IMR-90 (cell line): ENCODE data around the gene SCFD2. TPM values are rescaled to one million over a fixed set of nuclear protein-coding genes. Genes with fewer than 3 reads are reported as not detected.

Experiments used
- ATAC-seq: fragments of 200-7000 bp; cut with Tn5 transposase; 2 replicates; pipeline ENCODE4 v1.9.1; 2020; ENCODE audit warnings: low read depth, mild to moderate bottlenecking, moderate library complexity
- BruUV-seq: library from RNA; stranded (reverse); fragments of 400-500 nt; replicated peaks from 2 replicates; lab custom pipeline; 2021; lab: Mats Ljungman, UMichigan
- CTCF ChIA-PET: fragments of 300-600 bp; formaldehyde crosslinking; extraction: SDS; loops from one replicate; lab custom pipeline; 2021; ENCODE audit warnings: antibody characterized with exemption; lab: Yijun Ruan, JAX
- POLR2A ChIA-PET: fragments of 300-600 bp; sonication (Branson Sonifier 250); formaldehyde crosslinking; loops from one replicate; lab custom pipeline; 2022; ENCODE audit warnings: antibody characterized with exemption; ENCODE audit not compliant: unreplicated experiment; lab: Charles Lee
- DNase-seq: peaks from one replicate; pipeline ENCODE4 v3.0.0; 2013
- H2AFZ ChIP-seq: replicated peaks from 2 replicates; pipeline ENCODE3; 2013; ENCODE audit warnings: low read length, mild to moderate bottlenecking; ENCODE audit not compliant: poor library complexity
- H2AK5ac ChIP-seq: 2 replicates; pipeline ENCODE4 v1.6.1; 2013; ENCODE audit warnings: low read depth, low read length, inconsistent platforms
- H2AK9ac ChIP-seq: replicated peaks from 2 replicates; pipeline ENCODE3; 2013; ENCODE audit warnings: mild to moderate bottlenecking, low read depth, low read length, moderate library complexity; ENCODE audit not compliant: poor library complexity
- H2BK120ac ChIP-seq: 2 replicates; pipeline ENCODE4 v1.6.1; 2013; ENCODE audit warnings: low read depth, low read length, inconsistent platforms
- H2BK15ac ChIP-seq: 3 replicates; pipeline ENCODE4 v1.6.1; 2013; ENCODE audit warnings: low read depth, low read length, inconsistent platforms
- H2BK20ac ChIP-seq: 2 replicates; pipeline ENCODE4 v1.6.1; 2013; ENCODE audit warnings: low read depth, mild to moderate bottlenecking, inconsistent platforms, low read length, moderate library complexity
- H2BK5ac ChIP-seq: 2 replicates; pipeline ENCODE4 v1.6.1; 2013; ENCODE audit warnings: mild to moderate bottlenecking, low read depth, low read length, inconsistent platforms; ENCODE audit not compliant: poor library complexity, severe bottlenecking
- H3K14ac ChIP-seq: replicated peaks from 2 replicates; pipeline ENCODE4 v1.6.1; 2013; ENCODE audit warnings: low read depth, low read length, inconsistent platforms
- H3K18ac ChIP-seq: 2 replicates; pipeline ENCODE4 v1.6.1; 2013; ENCODE audit warnings: low read depth, low read length, control low read depth
- H3K23ac ChIP-seq: 2 replicates; pipeline ENCODE4 v1.6.1; 2013; ENCODE audit warnings: low read depth, low read length, inconsistent platforms
- H3K27ac ChIP-seq: 2 replicates; pipeline ENCODE4 v1.5.1; 2013; ENCODE audit warnings: mild to moderate bottlenecking, control low read depth, low read length; ENCODE audit not compliant: insufficient read depth
- H3K27me3 ChIP-seq: 2 replicates; pipeline ENCODE4 v1.6.1; 2013; ENCODE audit warnings: low read length; ENCODE audit not compliant: control insufficient read depth, insufficient read depth
- H3K36me3 ChIP-seq: 2 replicates; pipeline ENCODE4 v1.6.1; 2013; ENCODE audit warnings: low read length, mixed read lengths; ENCODE audit not compliant: control insufficient read depth, insufficient read depth
- H3K4ac ChIP-seq: 2 replicates; pipeline ENCODE4 v1.6.1; 2013; ENCODE audit warnings: low read depth, low read length, inconsistent platforms
- H3K4me1 ChIP-seq: 2 replicates; pipeline ENCODE4 v1.6.1; 2013; ENCODE audit warnings: low read length, mixed read lengths; ENCODE audit not compliant: control insufficient read depth, insufficient read depth
- H3K4me2 ChIP-seq: 2 replicates; pipeline ENCODE4 v1.6.1; 2013; ENCODE audit warnings: low read depth, mild to moderate bottlenecking, control low read depth, low read length, moderate library complexity
- H3K4me3 ChIP-seq: 2 replicates; pipeline ENCODE4 v1.5.1; 2013; ENCODE audit warnings: low read depth, mild to moderate bottlenecking, control low read depth, low read length, moderate library complexity; ENCODE audit not compliant: insufficient read depth
- H3K56ac ChIP-seq: 2 replicates; pipeline ENCODE4 v1.6.1; 2013; ENCODE audit warnings: low read length, inconsistent platforms; ENCODE audit not compliant: insufficient read depth; ENCODE audit errors: extremely low read depth
- H3K79me1 ChIP-seq, 2 experiments: 2 replicates each; pipeline ENCODE4 v1.6.1; 2013; ENCODE audit warnings: low read length in 2 of 2, inconsistent platforms in 1 of 2, low read depth in 1 of 2
- H3K9ac ChIP-seq: 2 replicates; pipeline ENCODE4 v1.6.1; 2013; ENCODE audit warnings: low read depth, low read length, control low read depth
- H3K9me1 ChIP-seq: 2 replicates; pipeline ENCODE4 v1.6.1; 2013; ENCODE audit warnings: low read length, inconsistent platforms; ENCODE audit not compliant: insufficient read depth
- H3K9me3 ChIP-seq: 2 replicates; pipeline ENCODE4 v1.6.1; 2013; ENCODE audit warnings: low read length; ENCODE audit not compliant: control insufficient read depth, insufficient read depth
- H4K20me1 ChIP-seq: 2 replicates; pipeline ENCODE4 v1.6.1; 2013; ENCODE audit warnings: low read length, inconsistent platforms; ENCODE audit not compliant: insufficient read depth
- H4K5ac ChIP-seq: 2 replicates; pipeline ENCODE4 v1.6.1; 2013; ENCODE audit warnings: mild to moderate bottlenecking, low read depth, low read length, control low read depth
- H4K8ac ChIP-seq, 2 experiments: 2 replicates each; pipeline ENCODE4 v1.6.1; 2013; ENCODE audit warnings: low read depth in 2 of 2, low read length in 2 of 2, control low read depth in 1 of 2, inconsistent platforms in 1 of 2
- H4K91ac ChIP-seq: 2 replicates; pipeline ENCODE4 v1.6.1; 2013; ENCODE audit warnings: low read depth, low read length, inconsistent platforms; ENCODE audit not compliant: insufficient read depth
- BHLHE40 ChIP-seq: fragments of 150-350 bp; IDR thresholded peaks from 2 replicates; pipeline ENCODE4 v1.6.1; 2016; ENCODE audit warnings: mild to moderate bottlenecking, low read depth, low read length
- CEBPB ChIP-seq: IDR thresholded peaks from 2 replicates; pipeline ENCODE4 v1.6.1; 2012; ENCODE audit warnings: low read depth, low read length, improper control_type of control experiment
- CTCF ChIP-seq: conservative IDR thresholded peaks from 2 replicates; pipeline ENCODE4 v1.5.1; 2012; ENCODE audit warnings: mild to moderate bottlenecking, low read depth, low read length, improper control_type of control experiment
- ELK1 ChIP-seq: fragments of 150-350 bp; IDR thresholded peaks from 2 replicates; pipeline ENCODE4 v1.6.1; 2016; ENCODE audit warnings: low read depth, mild to moderate bottlenecking, low read length, moderate library complexity, borderline replicate concordance
- FOS ChIP-seq: fragments of 150-350 bp; IDR thresholded peaks from 2 replicates; pipeline ENCODE4 v1.6.1; 2016; ENCODE audit warnings: low read depth, low read length
- MAFK ChIP-seq: IDR thresholded peaks from 2 replicates; pipeline ENCODE4 v1.6.1; 2012; ENCODE audit warnings: low read depth, low read length, improper control_type of control experiment
- RAD21 ChIP-seq: IDR thresholded peaks from 2 replicates; pipeline ENCODE4 v1.6.1; 2012; ENCODE audit warnings: low read length, improper control_type of control experiment
- WGBS, 2 experiments: methylation state at CpG; one replicate each; pipeline versions ENCODE4 v1.1.5 to v1.1.7; 2013; ENCODE audit warnings: missing lambda C conversion rate in 2 of 2; ENCODE audit not compliant: insufficient read length in 1 of 2; ENCODE audit errors: extremely low coverage in 2 of 2; 5-methylcytosine and 5-hydroxymethylcytosine counted together
- dilution Hi-C: fragments of 300-500 bp; cut with HindIII; formaldehyde crosslinking; loops from one replicate; pipeline ENCODE4 v1.14.3; 2018; ENCODE audit warnings: low sequenced_read_pairs; ENCODE audit not compliant: unreplicated experiment
- in situ Hi-C: fragments of 300-500 bp; cut with MboI; formaldehyde crosslinking; loops from 3 replicates; pipeline ENCODE4 v1.14.3; 2019; ENCODE audit warnings: low sequenced_read_pairs, inconsistent platforms, mixed read lengths
- intact Hi-C: fragments of 100-400 bp; cut with micrococcal nuclease; formaldehyde crosslinking; loops from 2 replicates; pipeline ENCODE4 v1.10.0; 2022
- polyA plus RNA-seq, 3 experiments: library from polyadenylated mRNA; depleted of rRNA; stranded (reverse); fragments of >200 nt; gene quantifications; 2 replicates each; pipeline ENCODE4 v1.2.3, GENCODE V29; 2012; ENCODE audit warnings: low replicate concordance in 1 of 3
- total RNA-seq: library from RNA; depleted of rRNA; stranded (reverse); fragments of >200 nt; gene quantifications from 2 replicates; pipeline ENCODE4 v1.2.3, GENCODE V29; 2012

SCFD2 gene
- total and polyA plus RNA-seq, 2 of the 4 experiments (the other 2 are of a cell fraction): 18.9 to 62.4 TPM

- intact Hi-C loops: loop anchor here (2.0 kb wide), 1 partner anchor 183 kb away; no protein-coding TSS in a partner anchor
- Histone ChIP-seq H2BK20ac (0 out of 2 replicates have a peak overlapping the region, but pooled peaks have one; percentile 6), H3K27me3 (no peaks in the 10 kb centered on the region), H4K8ac (peak overlapping the region in 1 of 2 experiments; percentile 41; a peak in 1 of 4 replicates), H3K56ac (no peak overlapping the region), H3K23ac (peak overlapping the region; percentile 13; the same call in 1 of the 2 replicates), H3K4me1 (peaks cover 18% of the 10 kb centered on the region), H2AFZ (no peak overlapping the region), H4K5ac (peak overlapping the region; percentile 39; the same call in 1 of the 2 replicates), H3K9me1 (peaks cover 3% of the 10 kb centered on the region; the same call in 1 of the 2 replicates), H3K79me1 (peaks cover 3 to 15% of the 10 kb centered on the region in 2 experiments; a peak in 2 of 4 replicates), H2BK120ac (peak overlapping the region; percentile 58), H3K4me2 (no peak overlapping the region), H3K4me3 (no peak overlapping the region), H2AK9ac (no peak overlapping the region), H3K14ac (0 out of 2 replicates have a peak overlapping the region, but pooled peaks have one; percentile 12), H2BK5ac (peak overlapping the region; percentile 47), H3K9me3 (no peaks in the 10 kb centered on the region), H4K20me1 (no peaks in the 10 kb centered on the region), H2BK15ac (peak overlapping the region; percentile 10; the same call in 1 of the 3 replicates), H3K18ac (peak overlapping the region; percentile 70; the same call in 1 of the 2 replicates), H2AK5ac (peak overlapping the region; percentile 89; the same call in 1 of the 2 replicates), H3K27ac (peak overlapping the region; percentile 41; the same call in 1 of the 2 replicates), H4K91ac (peak overlapping the region; percentile 37; the same call in 1 of the 2 replicates), H3K36me3 (no peaks in the 10 kb centered on the region), H3K4ac (peak overlapping the region; percentile 38), H3K9ac (no peak overlapping the region)
- ChIA-PET POLR2A (no interaction called here), CTCF (interaction anchor here (0.6 to 1.7 kb wide), 4 partner anchors 218 to 895 kb away, joined by 3 read pairs; no protein-coding TSS in a partner anchor)
- DNase-seq (no peak), ATAC-seq (0 out of 2 replicates have a peak, but pooled peaks have one; percentile 19)
- TF ChIP-seq FOS (no peak), BHLHE40 (no peak), CEBPB (no peak), MAFK (peak; percentile 95), RAD21 (no peak), ELK1 (no peak), CTCF (no peak)
- no TSS peak for BruUV-seq
- in situ Hi-C loops: loop anchor here (10.0 to 25.0 kb wide), 2 partner anchors 891 to 1048 kb away; partner anchors contain the start of gene CHIC2
- WGBS, 2 experiments: no CpG with 5 or more reads among the region's 5 CpGs
- dilution Hi-C loops: no loop called here
Measured at GRCh38 chr4:53013873-53014775, 351.7 kb downstream of the SCFD2 start.
